IMR-90 (cell line): ENCODE data around the gene ADAMTS10. TPM values are rescaled to one million over a fixed set of nuclear protein-coding genes. Genes with fewer than 3 reads are reported as not detected.
A peak's percentile ranks its signal among the peaks of the same experiment; 100 is the strongest.

ENCODE experiments used
- ATAC-seq: fragments of 200-7000 bp; cut with Tn5 transposase; 2 replicates; pipeline ENCODE4 v1.9.1; 2020; ENCODE audit warnings: low read depth, mild to moderate bottlenecking, moderate library complexity
- BruUV-seq: library from RNA; stranded (reverse); fragments of 400-500 nt; replicated peaks from 2 replicates; lab custom pipeline; 2021; lab: Mats Ljungman, UMichigan
- CTCF ChIA-PET: fragments of 300-600 bp; formaldehyde crosslinking; extraction: SDS; loops from one replicate; lab custom pipeline; 2021; ENCODE audit warnings: antibody characterized with exemption; lab: Yijun Ruan, JAX
- POLR2A ChIA-PET: fragments of 300-600 bp; sonication (Branson Sonifier 250); formaldehyde crosslinking; loops from one replicate; lab custom pipeline; 2022; ENCODE audit warnings: antibody characterized with exemption; ENCODE audit not compliant: unreplicated experiment; lab: Charles Lee
- DNase-seq: peaks from one replicate; pipeline ENCODE4 v3.0.0; 2013
- H2AFZ ChIP-seq: replicated peaks from 2 replicates; pipeline ENCODE3; 2013; ENCODE audit warnings: low read length, mild to moderate bottlenecking; ENCODE audit not compliant: poor library complexity
- H2AK5ac ChIP-seq: 2 replicates; pipeline ENCODE4 v1.6.1; 2013; ENCODE audit warnings: low read depth, low read length, inconsistent platforms
- H2AK9ac ChIP-seq: replicated peaks from 2 replicates; pipeline ENCODE3; 2013; ENCODE audit warnings: mild to moderate bottlenecking, low read depth, low read length, moderate library complexity; ENCODE audit not compliant: poor library complexity
- H2BK120ac ChIP-seq: 2 replicates; pipeline ENCODE4 v1.6.1; 2013; ENCODE audit warnings: low read depth, low read length, inconsistent platforms
- H2BK15ac ChIP-seq: 3 replicates; pipeline ENCODE4 v1.6.1; 2013; ENCODE audit warnings: low read depth, low read length, inconsistent platforms
- H2BK20ac ChIP-seq: 2 replicates; pipeline ENCODE4 v1.6.1; 2013; ENCODE audit warnings: low read depth, mild to moderate bottlenecking, inconsistent platforms, low read length, moderate library complexity
- H2BK5ac ChIP-seq: 2 replicates; pipeline ENCODE4 v1.6.1; 2013; ENCODE audit warnings: mild to moderate bottlenecking, low read depth, low read length, inconsistent platforms; ENCODE audit not compliant: poor library complexity, severe bottlenecking
- H3K14ac ChIP-seq: replicated peaks from 2 replicates; pipeline ENCODE4 v1.6.1; 2013; ENCODE audit warnings: low read depth, low read length, inconsistent platforms
- H3K18ac ChIP-seq: 2 replicates; pipeline ENCODE4 v1.6.1; 2013; ENCODE audit warnings: low read depth, low read length, control low read depth
- H3K23ac ChIP-seq: 2 replicates; pipeline ENCODE4 v1.6.1; 2013; ENCODE audit warnings: low read depth, low read length, inconsistent platforms
- H3K27ac ChIP-seq: 2 replicates; pipeline ENCODE4 v1.5.1; 2013; ENCODE audit warnings: mild to moderate bottlenecking, control low read depth, low read length; ENCODE audit not compliant: insufficient read depth
- H3K27me3 ChIP-seq: 2 replicates; pipeline ENCODE4 v1.6.1; 2013; ENCODE audit warnings: low read length; ENCODE audit not compliant: control insufficient read depth, insufficient read depth
- H3K36me3 ChIP-seq: 2 replicates; pipeline ENCODE4 v1.6.1; 2013; ENCODE audit warnings: low read length, mixed read lengths; ENCODE audit not compliant: control insufficient read depth, insufficient read depth
- H3K4ac ChIP-seq: 2 replicates; pipeline ENCODE4 v1.6.1; 2013; ENCODE audit warnings: low read depth, low read length, inconsistent platforms
- H3K4me1 ChIP-seq: 2 replicates; pipeline ENCODE4 v1.6.1; 2013; ENCODE audit warnings: low read length, mixed read lengths; ENCODE audit not compliant: control insufficient read depth, insufficient read depth
- H3K4me2 ChIP-seq: 2 replicates; pipeline ENCODE4 v1.6.1; 2013; ENCODE audit warnings: low read depth, mild to moderate bottlenecking, control low read depth, low read length, moderate library complexity
- H3K4me3 ChIP-seq: 2 replicates; pipeline ENCODE4 v1.5.1; 2013; ENCODE audit warnings: low read depth, mild to moderate bottlenecking, control low read depth, low read length, moderate library complexity; ENCODE audit not compliant: insufficient read depth
- H3K56ac ChIP-seq: 2 replicates; pipeline ENCODE4 v1.6.1; 2013; ENCODE audit warnings: low read length, inconsistent platforms; ENCODE audit not compliant: insufficient read depth; ENCODE audit errors: extremely low read depth
- H3K79me1 ChIP-seq, 2 experiments: 2 replicates each; pipeline ENCODE4 v1.6.1; 2013; ENCODE audit warnings: low read length in 2 of 2, inconsistent platforms in 1 of 2, low read depth in 1 of 2
- H3K9ac ChIP-seq: 2 replicates; pipeline ENCODE4 v1.6.1; 2013; ENCODE audit warnings: low read depth, low read length, control low read depth
- H3K9me1 ChIP-seq: 2 replicates; pipeline ENCODE4 v1.6.1; 2013; ENCODE audit warnings: low read length, inconsistent platforms; ENCODE audit not compliant: insufficient read depth
- H3K9me3 ChIP-seq: 2 replicates; pipeline ENCODE4 v1.6.1; 2013; ENCODE audit warnings: low read length; ENCODE audit not compliant: control insufficient read depth, insufficient read depth
- H4K20me1 ChIP-seq: 2 replicates; pipeline ENCODE4 v1.6.1; 2013; ENCODE audit warnings: low read length, inconsistent platforms; ENCODE audit not compliant: insufficient read depth
- H4K5ac ChIP-seq: 2 replicates; pipeline ENCODE4 v1.6.1; 2013; ENCODE audit warnings: mild to moderate bottlenecking, low read depth, low read length, control low read depth
- H4K8ac ChIP-seq, 2 experiments: 2 replicates each; pipeline ENCODE4 v1.6.1; 2013; ENCODE audit warnings: low read depth in 2 of 2, low read length in 2 of 2, control low read depth in 1 of 2, inconsistent platforms in 1 of 2
- H4K91ac ChIP-seq: 2 replicates; pipeline ENCODE4 v1.6.1; 2013; ENCODE audit warnings: low read depth, low read length, inconsistent platforms; ENCODE audit not compliant: insufficient read depth
- BHLHE40 ChIP-seq: fragments of 150-350 bp; IDR thresholded peaks from 2 replicates; pipeline ENCODE4 v1.6.1; 2016; ENCODE audit warnings: mild to moderate bottlenecking, low read depth, low read length
- CTCF ChIP-seq: conservative IDR thresholded peaks from 2 replicates; pipeline ENCODE4 v1.5.1; 2012; ENCODE audit warnings: mild to moderate bottlenecking, low read depth, low read length, improper control_type of control experiment
- ELK1 ChIP-seq: fragments of 150-350 bp; IDR thresholded peaks from 2 replicates; pipeline ENCODE4 v1.6.1; 2016; ENCODE audit warnings: low read depth, mild to moderate bottlenecking, low read length, moderate library complexity, borderline replicate concordance
- FOS ChIP-seq: fragments of 150-350 bp; IDR thresholded peaks from 2 replicates; pipeline ENCODE4 v1.6.1; 2016; ENCODE audit warnings: low read depth, low read length
- MAFK ChIP-seq: IDR thresholded peaks from 2 replicates; pipeline ENCODE4 v1.6.1; 2012; ENCODE audit warnings: low read depth, low read length, improper control_type of control experiment
- MAZ ChIP-seq: IDR thresholded peaks from 2 replicates; pipeline ENCODE4 v1.6.1; 2012; ENCODE audit warnings: low read depth, mild to moderate bottlenecking, low read length, improper control_type of control experiment, moderate library complexity, borderline replicate concordance
- MXI1 ChIP-seq: IDR thresholded peaks from 2 replicates; pipeline ENCODE4 v1.6.1; 2012; ENCODE audit warnings: low read depth, mild to moderate bottlenecking, low read length, moderate library complexity, borderline replicate concordance
- POLR2A ChIP-seq: IDR thresholded peaks from 2 replicates; pipeline ENCODE4 v1.6.1; 2012; ENCODE audit warnings: mild to moderate bottlenecking, low read depth, low read length
- RAD21 ChIP-seq: IDR thresholded peaks from 2 replicates; pipeline ENCODE4 v1.6.1; 2012; ENCODE audit warnings: low read length, improper control_type of control experiment
- RCOR1 ChIP-seq: IDR thresholded peaks from 2 replicates; pipeline ENCODE4 v1.6.1; 2012; ENCODE audit warnings: mild to moderate bottlenecking, low read length, improper control_type of control experiment; ENCODE audit not compliant: insufficient replicate concordance
- SMC3 ChIP-seq: fragments of 150-350 bp; IDR thresholded peaks from 2 replicates; pipeline ENCODE4 v1.6.1; 2016; ENCODE audit warnings: low read depth, mild to moderate bottlenecking, antibody characterized with exemption, low read length, moderate library complexity
- USF2 ChIP-seq: fragments of 150-350 bp; IDR thresholded peaks from 2 replicates; pipeline ENCODE4 v1.6.1; 2017; ENCODE audit warnings: mild to moderate bottlenecking, antibody characterized with exemption, low read length, low read depth
- WGBS, 2 experiments: methylation state at CpG; one replicate each; pipeline versions ENCODE4 v1.1.5 to v1.1.7; 2013; ENCODE audit warnings: missing lambda C conversion rate in 2 of 2; ENCODE audit not compliant: insufficient read length in 1 of 2; ENCODE audit errors: extremely low coverage in 2 of 2; 5-methylcytosine and 5-hydroxymethylcytosine counted together
- dilution Hi-C: fragments of 300-500 bp; cut with HindIII; formaldehyde crosslinking; loops from one replicate; pipeline ENCODE4 v1.14.3; 2018; ENCODE audit warnings: low sequenced_read_pairs; ENCODE audit not compliant: unreplicated experiment
- in situ Hi-C: fragments of 300-500 bp; cut with MboI; formaldehyde crosslinking; loops from 3 replicates; pipeline ENCODE4 v1.14.3; 2019; ENCODE audit warnings: low sequenced_read_pairs, inconsistent platforms, mixed read lengths
- intact Hi-C: fragments of 100-400 bp; cut with micrococcal nuclease; formaldehyde crosslinking; loops from 2 replicates; pipeline ENCODE4 v1.10.0; 2022
- polyA plus RNA-seq, 3 experiments: library from polyadenylated mRNA; depleted of rRNA; stranded (reverse); fragments of >200 nt; gene quantifications; 2 replicates each; pipeline ENCODE4 v1.2.3, GENCODE V29; 2012; ENCODE audit warnings: low replicate concordance in 1 of 3
- total RNA-seq: library from RNA; depleted of rRNA; stranded (reverse); fragments of >200 nt; gene quantifications from 2 replicates; pipeline ENCODE4 v1.2.3, GENCODE V29; 2012

Gene ADAMTS10
- total and polyA plus RNA-seq, 2 of the 4 experiments (the other 2 are of a cell fraction), result 3.4 to 11.5 TPM

GRCh38 chr19:8537099-8537498 lies 73.4 kb downstream of the ADAMTS10 start:
- POLR2A ChIA-PET, result no interaction called here
- no peak overlapping the region for H4K8ac ChIP-seq
- H2BK15ac ChIP-seq, result no peak overlapping the region
- H2BK120ac ChIP-seq, result no peak overlapping the region
- peaks cover 0 to 7% of the 10 kb centered on the region in 2 experiments; a peak in 1 of 4 replicates for H3K79me1 ChIP-seq
- H3K4me3 ChIP-seq, result no peak overlapping the region
- H4K20me1 ChIP-seq, result no peaks in the 10 kb centered on the region
- no peak overlapping the region for H3K23ac ChIP-seq
- no peak overlapping the region for H2BK5ac ChIP-seq
- peaks cover 2% of the 10 kb centered on the region; the same call in 1 of the 2 replicates for H3K4me1 ChIP-seq
- H3K36me3 ChIP-seq, result peaks cover 1% of the 10 kb centered on the region; the same call in 1 of the 2 replicates
- no peak overlapping the region for H2AFZ ChIP-seq
- intact Hi-C loops (no loop called here), dilution Hi-C loops (no loop called here), in situ Hi-C loops (no loop called here)
- H4K5ac ChIP-seq, result no peak overlapping the region
- no peak for ATAC-seq
- H3K9ac ChIP-seq, result no peak overlapping the region
- H3K9me3 ChIP-seq, result no peaks in the 10 kb centered on the region
- H2BK20ac ChIP-seq, result no peak overlapping the region
- no TSS peak for BruUV-seq
- CTCF ChIA-PET, result no interaction called here
- H2AK5ac ChIP-seq, result no peak overlapping the region
- no peak overlapping the region for H4K91ac ChIP-seq
- peaks cover 3% of the 10 kb centered on the region; the same call in 1 of the 2 replicates for H3K9me1 ChIP-seq
- no peak for DNase-seq
- no peak overlapping the region for H3K4ac ChIP-seq
- no peak overlapping the region for H3K56ac ChIP-seq
- no peak for TF ChIP-seq RCOR1
- TF ChIP-seq BHLHE40, result no peak
- no peak for TF ChIP-seq FOS
- no peak for TF ChIP-seq CTCF
- no peak for TF ChIP-seq POLR2A
- no peak for TF ChIP-seq MAZ
- no peak for TF ChIP-seq USF2
- TF ChIP-seq SMC3, result no peak
- no peak for TF ChIP-seq MAFK
- no peak for TF ChIP-seq RAD21
- no peak for TF ChIP-seq MXI1
- no peak for TF ChIP-seq ELK1
- peak overlapping the region; percentile 55 for H2AK9ac ChIP-seq
- H3K27me3 ChIP-seq, result no peaks in the 10 kb centered on the region
- WGBS, 2 experiments, result no CpG with 5 or more reads among the region's 3 CpGs
- H3K27ac ChIP-seq, result no peak overlapping the region
- no peak overlapping the region for H3K14ac ChIP-seq
- H3K18ac ChIP-seq, result no peak overlapping the region
- no peak overlapping the region for H3K4me2 ChIP-seq
